ENCODE results near the gene TBC1D2B.

GRCh38 chr15:78048628-78048920, 28.9 kb downstream of the TBC1D2B start:
- TF ChIP-seq POLR2A (IDR thresholded peaks at IDR 0.05) (no peak), CTCF (IDR thresholded peaks at IDR 0.05) (no peak)

All from stomach (tissue), 4 donors.